Metanephros (tissue), 2 donors: ENCODE measurements around the gene NEU1. TPM values are rescaled to one million over a fixed set of nuclear protein-coding genes. Genes with fewer than 3 reads are reported as not detected.

ENCODE experiments used
- small RNA-seq: library from RNA; depleted of rRNA; stranded (forward); fragments of <200 nt; gene quantifications from one replicate; pipeline ENCODE3, GENCODE V24; 2014; ENCODE audit warnings: low replicate concordance
- total RNA-seq: library from RNA; depleted of rRNA; stranded (reverse); fragments of >200 nt; gene quantifications from one replicate; pipeline ENCODE4 v1.2.3, GENCODE V29; 2014

Gene NEU1
- total RNA-seq: 46.4 TPM

DNA sequence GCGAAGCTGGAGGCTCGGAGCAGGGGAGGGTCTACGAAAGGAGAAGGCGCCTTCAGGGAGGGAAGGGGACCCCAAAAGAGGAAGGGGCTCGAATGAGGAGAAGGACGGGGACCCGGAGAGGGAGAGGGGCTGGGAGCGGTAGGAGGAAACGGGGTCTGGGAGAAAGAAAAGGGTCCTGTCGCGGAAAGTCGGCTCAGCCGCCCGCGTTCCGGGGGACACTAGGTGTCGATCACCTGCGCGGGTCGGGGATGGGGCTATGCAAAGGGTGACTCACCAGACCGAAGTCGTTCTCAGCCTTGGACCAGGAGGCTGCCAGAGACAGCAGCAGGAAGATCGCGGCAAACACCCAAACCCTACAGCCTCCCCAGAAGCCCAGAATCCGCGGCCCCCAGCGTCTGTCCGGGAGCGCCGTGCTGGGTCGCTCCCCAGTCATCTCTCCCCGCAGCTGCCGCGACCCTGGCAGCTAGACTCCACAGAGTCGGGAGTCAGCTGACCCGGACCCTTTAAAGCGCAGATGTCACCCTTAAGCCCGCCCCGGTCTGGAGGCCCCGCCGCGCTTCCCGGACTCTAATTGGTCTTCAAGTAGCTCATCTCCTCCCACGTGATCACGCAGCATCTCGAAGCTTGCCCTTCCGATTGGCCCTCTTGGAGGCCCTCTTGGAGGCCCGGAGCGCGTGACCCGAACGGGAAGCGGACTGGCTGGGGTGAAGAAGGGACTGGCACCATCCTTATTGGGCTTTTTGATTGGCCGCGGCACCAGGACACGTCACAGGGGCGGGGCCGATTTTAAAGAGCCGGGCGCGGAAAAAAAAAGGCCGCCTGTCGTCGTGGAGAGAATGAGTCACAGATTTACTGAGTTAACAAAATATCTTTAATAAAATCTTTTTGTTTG is at the start of gene NEU1:
NEU1 (minus strand) TSS at position 478 of the 892 bp plus-strand sequence; CDS start at position 433, 45 bp downstream.

DNA sequence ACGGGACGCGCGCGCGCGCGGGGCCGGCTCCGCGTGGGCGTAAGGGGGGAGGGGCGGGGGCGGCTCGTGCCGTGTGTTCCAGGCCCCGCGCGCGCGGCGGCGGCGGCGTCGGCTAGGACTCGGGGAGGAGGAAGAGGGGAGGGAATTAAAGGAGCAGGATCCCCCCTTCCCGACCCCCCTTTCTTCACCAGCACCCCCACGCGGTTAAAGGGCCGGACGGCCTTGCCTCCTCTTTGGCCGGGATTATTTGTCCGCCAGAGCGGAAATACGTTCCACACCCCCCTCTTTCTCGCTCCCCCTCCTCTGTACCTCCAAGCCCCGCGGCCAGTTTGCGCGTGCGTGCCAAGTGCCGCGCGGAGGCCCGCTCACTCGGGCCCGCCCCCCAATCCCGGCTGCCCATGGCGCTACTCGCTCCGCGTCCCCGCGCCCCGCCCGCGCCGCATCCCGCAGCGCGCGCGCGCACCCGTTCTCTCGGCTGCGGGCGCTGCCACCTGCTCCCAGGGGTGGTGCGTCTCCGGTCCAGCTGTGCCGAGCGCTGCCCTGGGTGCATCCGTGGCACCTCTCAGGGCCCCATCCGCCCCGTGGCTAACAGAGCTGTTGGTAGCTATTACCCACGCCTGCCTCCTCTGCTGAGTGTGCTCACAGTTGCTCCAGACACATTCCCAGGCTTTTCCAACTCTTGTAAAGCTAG is 39.5 kb upstream of the NEU1 start, which contains the start of gene ZBTB12:
ZBTB12 (minus strand) TSS at position 134 of the 691 bp plus-strand sequence. CDS start 781 bp downstream, outside the sequence.

DNA sequence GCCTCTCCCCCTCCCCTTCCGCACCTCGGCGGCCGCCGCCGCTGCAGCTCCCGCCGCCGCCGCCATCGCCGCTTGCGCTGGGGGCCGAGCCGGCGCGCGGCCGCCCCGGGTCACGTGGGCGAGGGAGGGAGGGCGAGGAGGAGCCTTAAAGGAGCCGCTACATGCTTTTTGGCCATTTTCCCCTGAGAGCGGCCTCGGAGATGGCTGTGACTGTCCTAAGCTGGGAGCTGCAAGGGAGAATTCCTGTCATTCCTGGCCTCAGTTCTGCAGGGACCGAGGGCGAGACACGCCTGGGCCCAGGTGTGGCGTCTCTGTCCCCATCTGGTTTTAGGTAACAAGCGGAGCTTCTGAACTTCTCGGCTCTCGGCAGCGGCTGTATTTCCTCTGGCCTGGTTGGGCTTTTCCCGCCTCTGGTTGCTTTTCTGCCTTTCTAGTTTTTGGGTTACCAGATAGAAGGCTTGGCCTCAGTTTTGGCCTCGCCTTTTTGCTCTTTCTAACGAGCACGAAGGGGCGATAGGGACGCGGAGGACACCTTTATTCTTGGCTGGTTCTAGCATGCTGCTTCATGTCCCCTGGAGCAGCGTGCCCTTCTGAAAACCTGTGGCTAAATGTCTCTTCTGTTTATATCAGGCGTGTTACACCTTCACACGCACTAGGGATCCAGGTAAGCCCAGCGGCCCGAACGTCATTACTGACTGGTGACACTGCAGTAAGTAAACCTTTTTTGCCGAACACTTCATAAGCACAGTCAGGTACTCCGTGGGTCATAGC is 35.2 kb upstream of the NEU1 start, which contains the start of gene EHMT2:
EHMT2 (minus strand) TSS at position 87 of the 771 bp plus-strand sequence; CDS start at position 66, 21 bp downstream.

GRCh38 chr6:31878726-31879125 is 16.1 kb upstream of the NEU1 start, which contains the start of gene SLC44A4:
Gene SLC44A4, minus strand, starts transcription at chr6:31878997. Its CDS starts 17 bp downstream, at chr6:31878980.

DNA sequence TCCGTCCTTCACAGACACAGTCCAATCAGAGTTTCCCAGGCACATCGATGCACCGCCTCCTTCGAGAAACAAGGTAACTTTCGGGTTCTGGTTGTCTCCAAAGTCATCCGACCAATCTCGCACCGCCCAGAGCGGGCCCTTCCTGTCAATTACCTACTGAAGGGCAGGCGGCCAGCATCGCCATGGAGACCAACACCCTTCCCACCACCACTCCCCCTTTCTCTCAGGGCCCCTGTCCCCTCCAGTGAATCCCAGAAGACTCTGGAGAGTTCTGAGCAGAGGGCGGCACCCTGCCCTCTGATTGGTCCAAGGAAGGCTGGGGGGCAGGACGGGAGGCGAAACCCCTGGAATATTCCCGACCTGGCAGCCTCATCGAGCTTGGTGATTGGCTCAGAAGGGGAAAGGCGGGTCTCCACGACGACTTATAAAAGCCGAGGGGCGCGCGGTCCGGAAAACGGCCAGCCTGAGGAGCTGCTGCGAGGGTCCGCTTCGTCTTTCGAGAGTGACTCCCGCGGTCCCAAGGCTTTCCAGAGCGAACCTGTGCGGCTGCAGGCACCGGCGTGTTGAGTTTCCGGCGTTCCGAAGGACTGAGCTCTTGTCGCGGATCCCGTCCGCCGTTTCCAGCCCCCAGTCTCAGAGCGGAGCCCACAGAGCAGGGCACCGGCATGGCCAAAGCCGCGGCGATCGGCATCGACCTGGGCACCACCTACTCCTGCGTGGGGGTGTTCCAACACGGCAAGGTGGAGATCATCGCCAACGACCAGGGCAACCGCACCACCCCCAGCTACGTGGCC is 35.1 kb downstream of the NEU1 start, which contains the start of gene HSPA1B:
HSPA1B (plus strand) TSS at position 453 of the 794 bp plus-strand sequence; CDS start at position 666, 213 bp downstream.

DNA sequence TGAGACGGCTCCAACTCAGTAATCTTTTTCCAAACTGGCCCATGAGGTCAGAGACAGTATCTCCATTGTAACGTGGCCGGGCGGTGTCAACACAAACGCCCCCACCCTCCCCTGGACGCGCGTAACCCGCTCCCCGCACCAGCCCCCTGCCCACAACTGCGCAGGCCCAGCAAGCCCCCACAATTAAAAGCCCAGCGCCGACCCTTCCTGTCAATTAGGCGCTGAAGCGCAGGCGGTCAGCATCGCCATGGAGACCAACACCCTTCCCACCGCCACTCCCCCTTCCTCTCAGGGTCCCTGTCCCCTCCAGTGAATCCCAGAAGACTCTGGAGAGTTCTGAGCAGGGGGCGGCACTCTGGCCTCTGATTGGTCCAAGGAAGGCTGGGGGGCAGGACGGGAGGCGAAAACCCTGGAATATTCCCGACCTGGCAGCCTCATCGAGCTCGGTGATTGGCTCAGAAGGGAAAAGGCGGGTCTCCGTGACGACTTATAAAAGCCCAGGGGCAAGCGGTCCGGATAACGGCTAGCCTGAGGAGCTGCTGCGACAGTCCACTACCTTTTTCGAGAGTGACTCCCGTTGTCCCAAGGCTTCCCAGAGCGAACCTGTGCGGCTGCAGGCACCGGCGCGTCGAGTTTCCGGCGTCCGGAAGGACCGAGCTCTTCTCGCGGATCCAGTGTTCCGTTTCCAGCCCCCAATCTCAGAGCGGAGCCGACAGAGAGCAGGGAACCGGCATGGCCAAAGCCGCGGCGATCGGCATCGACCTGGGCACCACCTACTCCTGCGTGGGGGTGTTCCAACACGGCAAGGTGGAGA is 47.4 kb downstream of the NEU1 start, which contains the start of the genes HSPA1A and HSPA1L:
HSPA1A (plus strand) TSS at position 519 of the 814 bp plus-strand sequence; CDS start at position 733, 214 bp downstream.
HSPA1L (minus strand) TSS at position 259 of the 814 bp plus-strand sequence. CDS start 3,311 bp downstream, outside the sequence.

Small RNAs within 50 kb of the gene (small RNA-seq; reads per million reads assigned to genes)
- gene SNORD48 (277 reads per million, percentile 98 among the genes with 10 or more reads in this experiment), gene SNORD52 (not detected)

Other genes starting within 250 kb of the NEU1 start
- 18.7 TPM for gene AIF1, start 247.6 kb downstream of the NEU1 start, total RNA-seq
- 111 TPM for gene PRRC2A, start 242.1 kb downstream of the NEU1 start, total RNA-seq
- gene BAG6, start 210.2 kb downstream of the NEU1 start, total RNA-seq: 208 TPM
- gene APOM, start 206.9 kb downstream of the NEU1 start, total RNA-seq: 24.0 TPM
- 18.3 TPM for gene C6orf47, start 202.0 kb downstream of the NEU1 start, total RNA-seq
- gene GPANK1, start 197.8 kb downstream of the NEU1 start, total RNA-seq: 16.5 TPM
- 99.5 TPM for gene CSNK2B, start 196.7 kb downstream of the NEU1 start, total RNA-seq
- gene LY6G5B, start 192.8 kb downstream of the NEU1 start, total RNA-seq: 3.3 TPM
- 1.1 TPM for gene LY6G5C, start 181.8 kb downstream of the NEU1 start, total RNA-seq
- gene ABHD16A, start 159.5 kb downstream of the NEU1 start, total RNA-seq: 56.0 TPM
- not detected for gene LY6G6F, start 156.0 kb downstream of the NEU1 start, total RNA-seq
- gene LY6G6D, start 147.5 kb downstream of the NEU1 start, total RNA-seq: not detected
- not detected for gene LY6G6C, start 141.1 kb downstream of the NEU1 start, total RNA-seq
- gene MPIG6B, start 139.4 kb downstream of the NEU1 start, total RNA-seq: 4.7 TPM
- 121 TPM for gene DDAH2, start 133.5 kb downstream of the NEU1 start, total RNA-seq
- gene CLIC1, start 126.3 kb downstream of the NEU1 start, total RNA-seq: 227 TPM
- gene MSH5, start 122.8 kb downstream of the NEU1 start, total RNA-seq: 18.9 TPM
- gene SAPCD1, start 100.2 kb downstream of the NEU1 start, total RNA-seq: 4.3 TPM
- 8.6 TPM for gene VWA7, start 85.5 kb downstream of the NEU1 start, total RNA-seq
- gene VARS1, start 67.1 kb downstream of the NEU1 start, total RNA-seq: 38.8 TPM
- 33.5 TPM for gene LSM2, start 55.9 kb downstream of the NEU1 start, total RNA-seq
- 2.9 TPM for gene HSPA1L, start 47.5 kb downstream of the NEU1 start, total RNA-seq
- gene HSPA1A, start 47.3 kb downstream of the NEU1 start, total RNA-seq: 1,222 TPM
- gene HSPA1B, start 35.1 kb downstream of the NEU1 start, total RNA-seq: 1,232 TPM
- gene SLC44A4, start 16.2 kb upstream of the NEU1 start, total RNA-seq: 28.4 TPM
- 71.4 TPM for gene EHMT2, start 34.9 kb upstream of the NEU1 start, total RNA-seq
- gene ZBTB12, start 39.3 kb upstream of the NEU1 start, total RNA-seq: 14.4 TPM
- 7.1 TPM for gene C2, start 64.9 kb upstream of the NEU1 start, total RNA-seq
- gene CFB, start 83.3 kb upstream of the NEU1 start, total RNA-seq: 9.9 TPM
- 50.0 TPM for gene NELFE, start 96.2 kb upstream of the NEU1 start, total RNA-seq
- 53.5 TPM for gene SKIC2, start 96.4 kb upstream of the NEU1 start, total RNA-seq
- gene DXO, start 109.3 kb upstream of the NEU1 start, total RNA-seq: 20.1 TPM
- gene C4A, start 119.2 kb upstream of the NEU1 start, total RNA-seq: 48.4 TPM
- gene C4B, start 152.0 kb upstream of the NEU1 start, total RNA-seq: 45.4 TPM
- gene CYP21A2, start 175.6 kb upstream of the NEU1 start, total RNA-seq: 0.64 TPM
- gene TNXB, start 246.5 kb upstream of the NEU1 start, total RNA-seq: 52.8 TPM